H1 (cell line): ENCODE data around the gene NARS2. TPM values are rescaled to one million over a fixed set of nuclear protein-coding genes. Genes with fewer than 3 reads are reported as not detected.

Experiments used
- CTCF ChIA-PET: fragments of 300-600 bp; sonication (Branson Sonifier 250); formaldehyde crosslinking; loops from one replicate; lab custom pipeline; 2021; ENCODE audit not compliant: partially characterized antibody; lab: Charles Lee
- POLR2A ChIA-PET: fragments of 300-600 bp; sonication (Branson Sonifier 250); formaldehyde crosslinking; loops from one replicate; lab custom pipeline; 2021; ENCODE audit warnings: inconsistent platforms; ENCODE audit not compliant: partially characterized antibody; lab: Charles Lee
- DNase-seq, 2 experiments: peaks; one replicate each; pipeline versions ENCODE4 v3.0.0 to v3.0.0-alpha.2; 2010 to 2022; ENCODE audit warnings: low spot score in 2 of 2, low read depth in 1 of 2, mixed read lengths in 1 of 2
- FAIRE-seq: peaks from 2 replicates; lab custom pipeline; 2011; peaks lifted over from hg19 to GRCh38; lab: Jason Lieb, UNC
- H2AFZ ChIP-seq: 2 replicates; pipeline ENCODE4 v1.8.1; 2012; ENCODE audit warnings: low read length, inconsistent platforms
- H2AK5ac ChIP-seq: 2 replicates; pipeline ENCODE4 v1.6.1; 2013; ENCODE audit warnings: low read depth, low read length
- H2BK120ac ChIP-seq: replicated peaks from 2 replicates; pipeline ENCODE3; 2013; ENCODE audit warnings: low read depth, low read length, inconsistent platforms
- H2BK12ac ChIP-seq: 2 replicates; pipeline ENCODE4 v1.6.1; 2013; ENCODE audit warnings: low read depth, low read length
- H2BK15ac ChIP-seq: 2 replicates; pipeline ENCODE4 v1.6.1; 2013; ENCODE audit warnings: low read length
- H2BK20ac ChIP-seq: 2 replicates; pipeline ENCODE4 v1.6.1; 2013; ENCODE audit warnings: low read length
- H2BK5ac ChIP-seq: 2 replicates; pipeline ENCODE4 v1.6.1; 2013; ENCODE audit warnings: low read depth, low read length
- H3K14ac ChIP-seq: 2 replicates; pipeline ENCODE4 v1.6.1; 2013; ENCODE audit warnings: inconsistent platforms; ENCODE audit not compliant: insufficient read length
- H3K18ac ChIP-seq: 2 replicates; pipeline ENCODE4 v1.6.1; 2013; ENCODE audit warnings: low read length; ENCODE audit errors: extremely low read depth
- H3K23ac ChIP-seq: 2 replicates; pipeline ENCODE4 v1.6.1; 2013; ENCODE audit warnings: inconsistent platforms; ENCODE audit not compliant: insufficient read length
- H3K23me2 ChIP-seq: 2 replicates; pipeline ENCODE4 v1.6.1; 2013; ENCODE audit warnings: low read depth, low read length
- H3K27ac ChIP-seq: 2 replicates; pipeline ENCODE4 v1.6.1; 2011; ENCODE audit warnings: low read depth, low read length, inconsistent platforms
- H3K27me3 ChIP-seq, 4 experiments: replicated peaks in 1 of 4; 1 replicate in 1 of 4; 2 replicates in 3 of 4; pipeline versions ENCODE4 v1.6.1 to v1.8.1; 2011 to 2013; ENCODE audit warnings: low read length in 3 of 4, mild to moderate bottlenecking in 3 of 4, inconsistent platforms in 2 of 4, mixed read lengths in 2 of 4, moderate library complexity in 1 of 4; ENCODE audit not compliant: control insufficient read depth in 3 of 4, insufficient read depth in 3 of 4; ENCODE audit errors: extremely low read depth in 1 of 4
- H3K36me3 ChIP-seq, 4 experiments: 2 replicates each; pipeline versions ENCODE4 v1.6.1 to v1.8.1; 2011 to 2013; ENCODE audit warnings: mild to moderate bottlenecking in 4 of 4, low read length in 3 of 4, moderate library complexity in 2 of 4, control low read depth in 1 of 4, inconsistent platforms in 1 of 4; ENCODE audit not compliant: insufficient read depth in 4 of 4, control insufficient read depth in 2 of 4
- H3K4ac ChIP-seq: replicated peaks from 2 replicates; pipeline ENCODE3; 2013; ENCODE audit warnings: low read length, low read depth, mixed read lengths, inconsistent platforms; ENCODE audit not compliant: insufficient read length
- H3K4me1 ChIP-seq, 4 experiments: replicated peaks in 1 of 4; 1 replicate in 1 of 4; 2 replicates in 3 of 4; pipeline versions ENCODE4 v1.6.1 to v1.8.1; 2011 to 2013; ENCODE audit warnings: low read length in 3 of 4, inconsistent platforms in 2 of 4, mixed read lengths in 1 of 4; ENCODE audit not compliant: insufficient read depth in 4 of 4, control insufficient read depth in 3 of 4
- H3K4me2 ChIP-seq, 2 experiments: 2 replicates each; pipeline versions ENCODE4 v1.6.1 to v1.8.1; 2011 to 2013; ENCODE audit warnings: low read depth in 2 of 2, low read length in 2 of 2, control low read depth in 1 of 2, inconsistent platforms in 1 of 2, mild to moderate bottlenecking in 1 of 2; ENCODE audit not compliant: insufficient read depth in 1 of 2
- H3K4me3 ChIP-seq, 4 experiments: fragments of 200-600, 300-600 bp in 1 of 4; sonication (generic), shearing (Covaris generic), sonication (Bioruptor Twin) in 1 of 4; 2 replicates each; pipeline versions ENCODE4 v1.5.1 to v1.8.1; 2011 to 2016; ENCODE audit warnings: low read length in 4 of 4, low read depth in 3 of 4, control low read depth in 2 of 4, inconsistent platforms in 2 of 4, mild to moderate bottlenecking in 2 of 4, mixed read lengths in 1 of 4, moderate library complexity in 1 of 4; ENCODE audit not compliant: insufficient read depth in 2 of 4; ENCODE audit errors: extremely low read depth in 1 of 4
- H3K56ac ChIP-seq: replicated peaks from 2 replicates; pipeline ENCODE3; 2013; ENCODE audit warnings: low read depth, mild to moderate bottlenecking, mixed read lengths, low read length, inconsistent platforms; ENCODE audit not compliant: insufficient read length
- H3K79me1 ChIP-seq: 2 replicates; pipeline ENCODE4 v1.6.1; 2013; ENCODE audit warnings: low read depth, low read length, control low read depth
- H3K79me2 ChIP-seq, 2 experiments: 2 replicates each; pipeline versions ENCODE4 v1.6.1 to v1.8.1; 2012 to 2013; ENCODE audit warnings: low read length in 2 of 2, mild to moderate bottlenecking in 2 of 2, inconsistent platforms in 1 of 2; ENCODE audit not compliant: insufficient read depth in 2 of 2, control insufficient read depth in 1 of 2
- H3K9ac ChIP-seq, 4 experiments: replicated peaks in 1 of 4; 1 replicate in 1 of 4; 2 replicates in 3 of 4; pipeline versions ENCODE4 v1.6.1 to v1.8.1; 2011 to 2013; ENCODE audit warnings: low read depth in 3 of 4, low read length in 3 of 4, control low read depth in 2 of 4, mild to moderate bottlenecking in 2 of 4, moderate library complexity in 2 of 4, inconsistent platforms in 1 of 4; ENCODE audit errors: extremely low read depth in 1 of 4
- H3K9me3 ChIP-seq, 2 experiments: 2 replicates each; pipeline versions ENCODE4 v1.6.1 to v1.8.1; 2012 to 2013; ENCODE audit warnings: mild to moderate bottlenecking in 2 of 2, moderate library complexity in 2 of 2, control low read depth in 1 of 2, inconsistent platforms in 1 of 2, low read depth in 1 of 2, low read length in 1 of 2, mixed read lengths in 1 of 2; ENCODE audit not compliant: insufficient read depth in 2 of 2
- H4K20me1 ChIP-seq, 2 experiments: replicated peaks in 1 of 2; 2 replicates each; pipeline versions ENCODE3 to v1.8.1; 2011 to 2013; ENCODE audit warnings: inconsistent platforms in 2 of 2, low read length in 2 of 2, mild to moderate bottlenecking in 1 of 2; ENCODE audit not compliant: insufficient read depth in 2 of 2, control insufficient read depth in 1 of 2
- H4K5ac ChIP-seq: 2 replicates; pipeline ENCODE4 v1.6.1; 2013; ENCODE audit warnings: low read length, low read depth, mixed read lengths, inconsistent platforms; ENCODE audit not compliant: insufficient read length
- H4K8ac ChIP-seq: 2 replicates; pipeline ENCODE4 v1.8.0; 2013; ENCODE audit warnings: mild to moderate bottlenecking, moderate library complexity, low read length, inconsistent platforms; ENCODE audit not compliant: insufficient read depth; ENCODE audit errors: extremely low read depth
- H4K91ac ChIP-seq: replicated peaks from 2 replicates; pipeline ENCODE3; 2013; ENCODE audit warnings: low read length, mixed read lengths, inconsistent platforms; ENCODE audit not compliant: insufficient read length
- BCL11A ChIP-seq, 2 experiments: IDR thresholded peaks; one replicate each; pipeline ENCODE4 v1.6.1; 2011; ENCODE audit warnings: low read depth in 2 of 2, low read length in 2 of 2, mild to moderate bottlenecking in 2 of 2
- CBX8 ChIP-seq: fragments of 300-800, 300-1000 bp; sonication (generic); IDR thresholded peaks from 2 replicates; pipeline ENCODE4 v1.7.1; 2016; ENCODE audit warnings: low read depth, low read length, borderline replicate concordance
- CHD1 ChIP-seq: IDR thresholded peaks from 2 replicates; pipeline ENCODE4 v1.6.1; 2012; ENCODE audit warnings: low read depth, low read length, improper control_type of control experiment
- CTBP2 ChIP-seq: IDR thresholded peaks from 2 replicates; pipeline ENCODE4 v1.7.0; 2011; ENCODE audit warnings: borderline replicate concordance, mild to moderate bottlenecking, moderate library complexity, mixed read lengths, low read length; ENCODE audit not compliant: insufficient read depth, insufficient read length
- EGR1 ChIP-seq: IDR thresholded peaks from 2 replicates; pipeline ENCODE4 v1.6.1; 2011; ENCODE audit warnings: low read depth, low read length, borderline replicate concordance
- KDM5A ChIP-seq: fragments of 200-600 bp; IDR thresholded peaks from 2 replicates; pipeline ENCODE4 v1.7.1; 2012; ENCODE audit warnings: mild to moderate bottlenecking, low read length, inconsistent platforms, mixed read lengths
- NANOG ChIP-seq: IDR thresholded peaks from 2 replicates; pipeline ENCODE4 v1.6.1; 2011; ENCODE audit warnings: low read length, low read depth, mild to moderate bottlenecking, inconsistent platforms; ENCODE audit not compliant: insufficient read depth, poor library complexity, severe bottlenecking
- RXRA ChIP-seq: IDR thresholded peaks from 2 replicates; pipeline ENCODE4 v1.6.1; 2011; ENCODE audit warnings: low read depth, mild to moderate bottlenecking, low read length, moderate library complexity; ENCODE audit not compliant: insufficient read depth
- TAF1 ChIP-seq: IDR thresholded peaks from 2 replicates; pipeline ENCODE4 v1.6.1; 2011; ENCODE audit warnings: mild to moderate bottlenecking, low read depth, low read length
- TAF7 ChIP-seq: optimal IDR thresholded peaks from 2 replicates; pipeline ENCODE3; 2011; ENCODE audit warnings: low read depth, mild to moderate bottlenecking, inconsistent platforms, low read length, moderate library complexity, borderline replicate concordance
- TCF12 ChIP-seq: IDR thresholded peaks from 2 replicates; pipeline ENCODE4 v1.6.1; 2011; ENCODE audit warnings: low read depth, mild to moderate bottlenecking, low read length
- USF2 ChIP-seq: IDR thresholded peaks from 2 replicates; pipeline ENCODE4 v1.6.1; 2011; ENCODE audit warnings: low read length, improper control_type of control experiment
- YY1 ChIP-seq: IDR thresholded peaks from 2 replicates; pipeline ENCODE4 v1.6.1; 2011; ENCODE audit warnings: low read depth, mild to moderate bottlenecking, low read length
- WGBS, 2 experiments: shearing (Covaris generic) in 1 of 2; methylation state at CpG; one replicate each; pipeline versions ENCODE4 v1.1.6 to v1.1.7; 2013 to 2015; ENCODE audit warnings: low lambda C conversion rate in 2 of 2, mixed read lengths in 2 of 2, inconsistent platforms in 1 of 2, low coverage in 1 of 2, missing lambda C conversion rate in 1 of 2; ENCODE audit not compliant: insufficient replicate concordance in 2 of 2, insufficient coverage in 1 of 2, insufficient read length in 1 of 2; ENCODE audit errors: extremely low coverage in 1 of 2, missing lambda C conversion rate in 1 of 2; 5-methylcytosine and 5-hydroxymethylcytosine counted together
- polyA plus RNA-seq, 7 experiments: library from polyadenylated mRNA; depleted of rRNA in 3 of 7; stranded (reverse) in 5 of 7; unstranded in 2 of 7; fragments of >200 nt in 5 of 7; fragments of 200-250 nt in 2 of 7; gene quantifications; 1 replicate in 5 of 7; 2 replicates in 1 of 7; 4 replicates in 1 of 7; pipeline versions ENCODE4 v1.2.1 to v1.2.3, GENCODE V29; 2011 to 2013; ENCODE audit warnings: missing spikeins in 2 of 7, mixed read lengths in 2 of 7
- total RNA-seq: library from RNA; stranded (reverse); fragmentation: NEBNext Ultra II Directional; extraction: Animal tissue kit (Norgen Biotek cat#: 25700); gene quantifications from 2 replicates; pipeline ENCODE4 v1.2.1, GENCODE V29; 2021

NARS2 gene
- total and polyA plus RNA-seq, 2 of the 8 experiments (the other 6 are each of a cell fraction or from before 2014, with no cell fraction given) = 26.2 to 51.6 TPM

GRCh38 chr11:78415338-78415737 lies 159.3 kb downstream of the NARS2 start:
- CTCF ChIA-PET = interaction anchor here (0.6 to 3.2 kb wide), 19 partner anchors 10 to 917 kb away, joined by 3 to 27 read pairs (median 3); no protein-coding TSS in a partner anchor
- H2AK5ac ChIP-seq = no peak overlapping the region
- no peak for DNase-seq
- peaks cover 0 to 16% (median 5%) of the 10 kb centered on the region in 4 experiments; a peak in 5 of 7 replicates for H3K4me1 ChIP-seq
- no peak overlapping the region for H3K4me3 ChIP-seq
- H4K20me1 ChIP-seq = peaks cover 0 to 2% of the 10 kb centered on the region in 2 experiments
- H3K56ac ChIP-seq = no peak overlapping the region
- no peak overlapping the region for H2BK120ac ChIP-seq
- no peak overlapping the region for H2BK20ac ChIP-seq
- H3K9ac ChIP-seq = no peak overlapping the region
- no peaks in the 10 kb centered on the region for H3K36me3 ChIP-seq
- peaks cover 0 to 8% of the 10 kb centered on the region in 2 experiments; a peak in 2 of 4 replicates for H3K79me2 ChIP-seq
- no peak for FAIRE-seq
- H2BK5ac ChIP-seq = no peak overlapping the region
- H2BK15ac ChIP-seq = no peak overlapping the region
- H3K4ac ChIP-seq = no peak overlapping the region
- WGBS, 2 experiments = 87% methylated on average over 4 of the region's 4 CpGs; no CpG with 5 or more reads in 1 of the 2 experiments
- H3K23me2 ChIP-seq = peaks cover 10% of the 10 kb centered on the region; the same call in 1 of the 2 replicates
- no peak overlapping the region for H4K8ac ChIP-seq
- no peak overlapping the region for H3K18ac ChIP-seq
- H3K14ac ChIP-seq = no peak overlapping the region
- H3K27ac ChIP-seq = no peak overlapping the region
- H3K27me3 ChIP-seq = peaks cover 0 to 13% (median 8%) of the 10 kb centered on the region in 4 experiments; a peak in 4 of 7 replicates
- POLR2A ChIA-PET = interaction anchor here (1.6 kb wide), 1 partner anchor 276 kb away, joined by 6 read pairs; the partner anchor contains the start of gene ALG8
- no peak overlapping the region for H3K4me2 ChIP-seq
- no peak overlapping the region for H2BK12ac ChIP-seq
- H3K23ac ChIP-seq = no peak overlapping the region
- H2AFZ ChIP-seq = no peak overlapping the region
- H4K5ac ChIP-seq = no peak overlapping the region
- peaks cover under 1% of the 10 kb centered on the region in 2 experiments; a peak in 1 of 4 replicates for H3K9me3 ChIP-seq
- no peaks in the 10 kb centered on the region for H3K79me1 ChIP-seq
- no peak overlapping the region for H4K91ac ChIP-seq
- TF ChIP-seq CBX8 (no peak), YY1 (no peak), EGR1 (no peak), CHD1 (no peak), NANOG (no peak), TAF1 (no peak), USF2 (no peak), RXRA (no peak), TCF12 (no peak), CTBP2 (no peak), TAF7 (no peak), KDM5A (no peak), BCL11A (IDR thresholded peaks at IDR 0.05; ENCODE audit: low read depth in 2 of 2, low read length in 2 of 2) (no peak)
